ENCODE measurements around the gene GTF2IRD1. TPM values are rescaled to one million over a fixed set of nuclear protein-coding genes. Genes with fewer than 3 reads are reported as not detected.
A peak's percentile ranks its signal among the peaks of the same experiment; 100 is the strongest.

The GTF2IRD1 gene
- 87.8 TPM for polyA plus RNA-seq (2013, experiment 1 of 2)
- polyA plus RNA-seq (2013, experiment 2 of 2) = 87.6 TPM

GRCh38 chr7:74453322-74454011 is at the start of gene GTF2IRD1:
GTF2IRD1 (plus strand) TSS chr7:74453906; CDS start chr7:74508081, 54,175 bp downstream.
- Histone ChIP-seq H3K23ac (ENCODE audit: low read depth, low read length, poor library complexity) (peak within 1 kb of the TSS; percentile 97), H2BK12ac (ENCODE audit: low read length) (peak within 1 kb of the TSS; percentile 73), H2BK120ac (ENCODE audit: low read depth, low read length) (peak within 1 kb of the TSS; percentile 96), H3K9ac (ENCODE audit: low read depth, low read length, poor library complexity) (peak within 1 kb of the TSS; percentile 91), H2BK15ac (ENCODE audit: low read length) (peak within 1 kb of the TSS; percentile 91), H3K9me3 (replicated peaks in 1 of 2; ENCODE audit: control insufficient read depth in 2 of 2, insufficient read depth in 1 of 2, low read depth in 1 of 2, low read length in 2 of 2) (peaks cover 0 to 2% of the 10 kb centered on the region in 2 donors), H2AFZ (ENCODE audit: low read length) (peak within 1 kb of the TSS; percentile 94), H3K18ac (ENCODE audit: low read length) (peak within 1 kb of the TSS; percentile 97), H4K91ac (ENCODE audit: low read depth, low read length, poor library complexity) (no peak within 1 kb of the TSS), H3K27ac (replicated peaks; ENCODE audit: low read length) (peak within 1 kb of the TSS; percentile 17), H4K8ac (ENCODE audit: low read depth, low read length) (peak within 1 kb of the TSS; percentile 65), H3K79me1 (ENCODE audit: low read depth, low read length) (peaks cover 22% of the 10 kb centered on the region), H3K36me3 (replicated peaks in 1 of 2; ENCODE audit: control insufficient read depth in 2 of 2, insufficient read depth in 2 of 2, low read length in 2 of 2) (peaks cover 0 to 9% of the 10 kb centered on the region in 2 donors), H3K27me3 (ENCODE audit: control insufficient read depth in 3 of 3, insufficient read depth in 3 of 3, low read depth in 1 of 3, low read length in 3 of 3) (peaks cover 0 to 3% (median 0%) of the 10 kb centered on the region in 3 experiments), H3K4me2 (ENCODE audit: insufficient read depth, low read length, poor library complexity, severe bottlenecking) (peak within 1 kb of the TSS; percentile 78), H3K4me3 (ENCODE audit: low read length in 2 of 2) (peak within 1 kb of the TSS; percentile 65 to 90), H3K4me1 (ENCODE audit: control insufficient read depth in 2 of 2, insufficient read depth in 1 of 2, low read depth in 1 of 2, low read length in 2 of 2) (peaks cover 8 to 9% of the 10 kb centered on the region in 2 donors), H3K14ac (ENCODE audit: low read length) (peak within 1 kb of the TSS; percentile 99), H2BK5ac (ENCODE audit: low read length) (peak within 1 kb of the TSS; percentile 66), H3K4ac (ENCODE audit: low read length) (peak within 1 kb of the TSS; percentile 38), H2AK5ac (ENCODE audit: low read depth, low read length) (peak within 1 kb of the TSS; percentile 99)
- no CpG with 5 or more reads among the region's 62 CpGs for WGBS, 2 donors (ENCODE audit: extremely low coverage in 2 of 2, insufficient read length in 2 of 2, insufficient replicate concordance in 1 of 2)
- peak; percentile 70 for DNase-seq (ENCODE audit: low spot score)

- Histone ChIP-seq H3K27me3 (ENCODE audit: control insufficient read depth in 3 of 3, insufficient read depth in 3 of 3, low read depth in 1 of 3, low read length in 3 of 3) (no peaks in the 10 kb centered on the region), H2AFZ (ENCODE audit: low read length) (no peak overlapping the region), H2BK15ac (ENCODE audit: low read length) (no peak overlapping the region), H3K27ac (replicated peaks; ENCODE audit: low read length) (no peak overlapping the region), H3K4ac (ENCODE audit: low read length) (no peak overlapping the region), H3K79me1 (ENCODE audit: low read depth, low read length) (no peaks in the 10 kb centered on the region), H2BK12ac (ENCODE audit: low read length) (no peak overlapping the region), H2AK5ac (ENCODE audit: low read depth, low read length) (no peak overlapping the region), H3K36me3 (replicated peaks in 1 of 2; ENCODE audit: control insufficient read depth in 2 of 2, insufficient read depth in 2 of 2, low read length in 2 of 2) (peaks cover 14 to 51% of the 10 kb centered on the region in 2 donors), H3K14ac (ENCODE audit: low read length) (no peak overlapping the region), H3K9me3 (replicated peaks in 1 of 2; ENCODE audit: control insufficient read depth in 2 of 2, insufficient read depth in 1 of 2, low read depth in 1 of 2, low read length in 2 of 2) (no peaks in the 10 kb centered on the region), H4K8ac (ENCODE audit: low read depth, low read length) (no peak overlapping the region), H3K18ac (ENCODE audit: low read length) (no peak overlapping the region), H3K4me2 (ENCODE audit: insufficient read depth, low read length, poor library complexity, severe bottlenecking) (no peak overlapping the region), H3K9ac (ENCODE audit: low read depth, low read length, poor library complexity) (no peak overlapping the region), H2BK120ac (ENCODE audit: low read depth, low read length) (no peak overlapping the region), H2BK5ac (ENCODE audit: low read length) (no peak overlapping the region), H4K91ac (ENCODE audit: low read depth, low read length, poor library complexity) (no peak overlapping the region), H3K4me1 (ENCODE audit: control insufficient read depth in 2 of 2, insufficient read depth in 1 of 2, low read depth in 1 of 2, low read length in 2 of 2) (no peaks in the 10 kb centered on the region), H3K23ac (ENCODE audit: low read depth, low read length, poor library complexity) (no peak overlapping the region), H3K4me3 (ENCODE audit: low read length in 2 of 2) (no peak overlapping the region)
- WGBS, 2 donors (ENCODE audit: extremely low coverage in 2 of 2, insufficient read length in 2 of 2, insufficient replicate concordance in 1 of 2) = no CpG with 5 or more reads among the region's 8 CpGs
- no peak for DNase-seq (ENCODE audit: low spot score)
These were observed 49.4 kb upstream of the GTF2IRD1 start for GRCh38 chr7:74404388-74404700.

GRCh38 chr7:74404741-74405140 is 49.0 kb upstream of the GTF2IRD1 start:
- H3K4me2 ChIP-seq (ENCODE audit: insufficient read depth, low read length, poor library complexity, severe bottlenecking) = no peak overlapping the region
- H2BK12ac ChIP-seq (ENCODE audit: low read length) = no peak overlapping the region
- H3K14ac ChIP-seq (ENCODE audit: low read length) = no peak overlapping the region
- H3K9ac ChIP-seq (ENCODE audit: low read depth, low read length, poor library complexity) = no peak overlapping the region
- H2BK120ac ChIP-seq (ENCODE audit: low read depth, low read length) = no peak overlapping the region
- H3K27ac ChIP-seq (replicated peaks; ENCODE audit: low read length) = no peak overlapping the region
- H3K36me3 ChIP-seq (replicated peaks in 1 of 2; ENCODE audit: control insufficient read depth in 2 of 2, insufficient read depth in 2 of 2, low read length in 2 of 2) = peaks cover 14 to 51% of the 10 kb centered on the region in 2 donors
- WGBS, 2 donors (ENCODE audit: extremely low coverage in 2 of 2, insufficient read length in 2 of 2, insufficient replicate concordance in 1 of 2) = no CpG with 5 or more reads among the region's 15 CpGs
- H3K79me1 ChIP-seq (ENCODE audit: low read depth, low read length) = no peaks in the 10 kb centered on the region
- no peak overlapping the region for H3K18ac ChIP-seq (ENCODE audit: low read length)
- H2AFZ ChIP-seq (ENCODE audit: low read length) = no peak overlapping the region
- H3K4ac ChIP-seq (ENCODE audit: low read length) = no peak overlapping the region
- no peak overlapping the region for H3K4me3 ChIP-seq (ENCODE audit: low read length in 2 of 2)
- no peak for DNase-seq (ENCODE audit: low spot score)
- no peak overlapping the region for H3K23ac ChIP-seq (ENCODE audit: low read depth, low read length, poor library complexity)
- no peaks in the 10 kb centered on the region for H3K9me3 ChIP-seq (replicated peaks in 1 of 2; ENCODE audit: control insufficient read depth in 2 of 2, insufficient read depth in 1 of 2, low read depth in 1 of 2, low read length in 2 of 2)
- no peak overlapping the region for H4K91ac ChIP-seq (ENCODE audit: low read depth, low read length, poor library complexity)
- no peak overlapping the region for H2AK5ac ChIP-seq (ENCODE audit: low read depth, low read length)
- no peak overlapping the region for H4K8ac ChIP-seq (ENCODE audit: low read depth, low read length)
- H2BK5ac ChIP-seq (ENCODE audit: low read length) = no peak overlapping the region
- H2BK15ac ChIP-seq (ENCODE audit: low read length) = no peak overlapping the region
- no peaks in the 10 kb centered on the region for H3K4me1 ChIP-seq (ENCODE audit: control insufficient read depth in 2 of 2, insufficient read depth in 1 of 2, low read depth in 1 of 2, low read length in 2 of 2)
- H3K27me3 ChIP-seq (ENCODE audit: control insufficient read depth in 3 of 3, insufficient read depth in 3 of 3, low read depth in 1 of 3, low read length in 3 of 3) = no peaks in the 10 kb centered on the region

GRCh38 chr7:74405191-74405898 is 48.4 kb upstream of the GTF2IRD1 start:
- Histone ChIP-seq H2BK120ac (ENCODE audit: low read depth, low read length) (no peak overlapping the region), H3K9ac (ENCODE audit: low read depth, low read length, poor library complexity) (no peak overlapping the region), H3K36me3 (replicated peaks in 1 of 2; ENCODE audit: control insufficient read depth in 2 of 2, insufficient read depth in 2 of 2, low read length in 2 of 2) (peaks cover 14 to 47% of the 10 kb centered on the region in 2 donors), H3K4me1 (ENCODE audit: control insufficient read depth in 2 of 2, insufficient read depth in 1 of 2, low read depth in 1 of 2, low read length in 2 of 2) (no peaks in the 10 kb centered on the region), H2BK12ac (ENCODE audit: low read length) (no peak overlapping the region), H3K79me1 (ENCODE audit: low read depth, low read length) (no peaks in the 10 kb centered on the region), H3K27ac (replicated peaks; ENCODE audit: low read length) (no peak overlapping the region), H4K8ac (ENCODE audit: low read depth, low read length) (no peak overlapping the region), H2AFZ (ENCODE audit: low read length) (no peak overlapping the region), H3K4me3 (ENCODE audit: low read length in 2 of 2) (no peak overlapping the region), H2AK5ac (ENCODE audit: low read depth, low read length) (no peak overlapping the region), H3K23ac (ENCODE audit: low read depth, low read length, poor library complexity) (peak overlapping the region; percentile 34), H3K4me2 (ENCODE audit: insufficient read depth, low read length, poor library complexity, severe bottlenecking) (no peak overlapping the region), H4K91ac (ENCODE audit: low read depth, low read length, poor library complexity) (no peak overlapping the region), H3K14ac (ENCODE audit: low read length) (peak overlapping the region; percentile 5), H3K9me3 (replicated peaks in 1 of 2; ENCODE audit: control insufficient read depth in 2 of 2, insufficient read depth in 1 of 2, low read depth in 1 of 2, low read length in 2 of 2) (no peaks in the 10 kb centered on the region), H2BK15ac (ENCODE audit: low read length) (no peak overlapping the region), H3K4ac (ENCODE audit: low read length) (no peak overlapping the region), H3K27me3 (ENCODE audit: control insufficient read depth in 3 of 3, insufficient read depth in 3 of 3, low read depth in 1 of 3, low read length in 3 of 3) (no peaks in the 10 kb centered on the region), H2BK5ac (ENCODE audit: low read length) (no peak overlapping the region), H3K18ac (ENCODE audit: low read length) (peak overlapping the region; percentile 20)
- no CpG with 5 or more reads among the region's 31 CpGs for WGBS, 2 donors (ENCODE audit: extremely low coverage in 2 of 2, insufficient read length in 2 of 2, insufficient replicate concordance in 1 of 2)
- peak; percentile 39 for DNase-seq (ENCODE audit: low spot score)

Data from neuronal stem cell (in vitro differentiated cells).